HepG2 (cell line): Measurements from ENCODE around the gene BRD8. TPM values are rescaled to one million over a fixed set of nuclear protein-coding genes. Genes with fewer than 3 reads are reported as not detected.

Experiments
- ARNT ChIP-seq: fragments of 450-650 bp; IDR thresholded peaks from 2 replicates; pipeline ENCODE4 v1.6.1; 2017
- ATAD3A ChIP-seq: sonication (generic); formaldehyde crosslinking; IDR thresholded peaks from 2 replicates; pipeline ENCODE4 v1.4.0; 2020; ENCODE audit warnings: missing genetic modification reagents
- BCL3 ChIP-seq: sonication (generic); formaldehyde crosslinking; IDR thresholded peaks from 2 replicates; pipeline ENCODE4 v1.5.1; 2020; ENCODE audit warnings: mild to moderate bottlenecking, missing genetic modification reagents, moderate library complexity
- BCL6 ChIP-seq: IDR thresholded peaks from 2 replicates; pipeline ENCODE4 v1.6.1; 2016; ENCODE audit warnings: missing genetic modification reagents, missing compliant biosample characterization
- MIER2 ChIP-seq: IDR thresholded peaks from 2 replicates; pipeline ENCODE4 v1.6.1; 2016; ENCODE audit warnings: missing biosample characterization, missing genetic modification reagents
- PCBP1 ChIP-seq: fragments of 200-400 bp; formaldehyde crosslinking; IDR thresholded peaks from 2 replicates; pipeline ENCODE4 v1.6.1; 2017; ENCODE audit warnings: mild to moderate bottlenecking, low read depth, low read length, borderline replicate concordance
- SKI ChIP-seq: fragments of 450-650 bp; IDR thresholded peaks from one replicate; pipeline ENCODE4 v1.6.1; 2018; ENCODE audit warnings: mild to moderate bottlenecking; ENCODE audit not compliant: partially characterized antibody
- SKIL ChIP-seq: sonication (generic); formaldehyde crosslinking; IDR thresholded peaks from 2 replicates; pipeline ENCODE4 v1.8.0; 2022; ENCODE audit warnings: missing genetic modification reagents, mild to moderate bottlenecking, moderate library complexity, borderline replicate concordance
- TOE1 ChIP-seq: sonication (generic); formaldehyde crosslinking; IDR thresholded peaks from 2 replicates; pipeline ENCODE4 v1.4.0; 2020; ENCODE audit warnings: mild to moderate bottlenecking, missing genetic modification reagents
- ZNF234 ChIP-seq: sonication (generic); formaldehyde crosslinking; conservative IDR thresholded peaks from 2 replicates; pipeline ENCODE4 v1.5.1; 2020; ENCODE audit warnings: mild to moderate bottlenecking, missing genetic modification reagents
- ZNF256 ChIP-seq: sonication (generic); formaldehyde crosslinking; conservative IDR thresholded peaks from 2 replicates; pipeline ENCODE4 v1.4.0; 2020; ENCODE audit warnings: missing genetic modification reagents
- ZNF264 ChIP-seq: sonication (generic); formaldehyde crosslinking; IDR thresholded peaks from 2 replicates; pipeline ENCODE4 v1.4.0; 2020; ENCODE audit warnings: missing genetic modification reagents
- ZNF274 ChIP-seq: sonication (generic); formaldehyde crosslinking; IDR thresholded peaks from 2 replicates; pipeline ENCODE4 v1.5.1; 2020; ENCODE audit warnings: mild to moderate bottlenecking, missing genetic modification reagents
- ZNF281 ChIP-seq: sonication (generic); formaldehyde crosslinking; IDR thresholded peaks from 2 replicates; pipeline ENCODE4 v1.4.0; 2020; ENCODE audit warnings: missing genetic modification reagents, borderline replicate concordance
- ZNF362 ChIP-seq: sonication (generic); formaldehyde crosslinking; IDR thresholded peaks from 2 replicates; pipeline ENCODE4 v1.4.0; 2020; ENCODE audit warnings: missing genetic modification reagents, mild to moderate bottlenecking, borderline replicate concordance
- ZNF512B ChIP-seq: sonication (generic); formaldehyde crosslinking; IDR thresholded peaks from 2 replicates; pipeline ENCODE4 v1.5.1; 2020; ENCODE audit warnings: missing genetic modification reagents, mild to moderate bottlenecking, borderline replicate concordance
- ZNF547 ChIP-seq: sonication (generic); formaldehyde crosslinking; IDR thresholded peaks from 2 replicates; pipeline ENCODE4 v1.5.1; 2020; ENCODE audit warnings: mild to moderate bottlenecking, missing genetic modification reagents
- ZNF768 ChIP-seq: sonication (generic); formaldehyde crosslinking; IDR thresholded peaks from 2 replicates; pipeline ENCODE4 v1.4.0; 2020; ENCODE audit warnings: missing genetic modification reagents
- ZSCAN22 ChIP-seq: sonication (generic); formaldehyde crosslinking; IDR thresholded peaks from 2 replicates; pipeline ENCODE4 v1.4.0; 2020; ENCODE audit warnings: mild to moderate bottlenecking, missing genetic modification reagents
- polyA plus RNA-seq, 8 experiments: library from polyadenylated mRNA; depleted of rRNA in 3 of 8; stranded (reverse) in 7 of 8; unstranded in 1 of 8; fragments of >200 nt; fragmentation: Illumina TruSeq in 4 of 8; extraction: Trizol in 4 of 8; gene quantifications; 2 replicates each; pipeline versions ENCODE4 v1.2.1 to v1.2.3, GENCODE V29; 2011 to 2016; ENCODE audit warnings: low read depth in 4 of 8, missing spikeins in 1 of 8, mixed read lengths in 1 of 8; ENCODE audit not compliant: insufficient read depth in 1 of 8
- total RNA-seq, 5 experiments: library from RNA; depleted of rRNA; stranded (reverse); fragments of >200 nt; fragmentation: Illumina TruSeq; extraction: Trizol; gene quantifications; 2 replicates each; pipeline ENCODE4 v1.2.3, GENCODE V29; 2016; ENCODE audit warnings: low read depth in 1 of 5

The BRD8 gene
- total and polyA plus RNA-seq, 2 of the 13 experiments (the other 11 are each of a cell fraction or from before 2014, with no cell fraction given): 62.5 to 71.1 TPM

GRCh38 chr5:138213161-138214029 is 35.0 kb upstream of the BRD8 start, which contains the start of gene CDC23 (continued):
- TF ChIP-seq PCBP1: no peak
- TF ChIP-seq ZNF256: peak; percentile 79; the same call in 1 of the 2 replicates
- TF ChIP-seq ZNF234 (CRISPR knock-in tag): no peak
- TF ChIP-seq BCL6 (CRISPR knock-in tag): 0 out of 2 replicates have a peak, but pooled peaks have one; percentile 13
- no peak for TF ChIP-seq SKI
- TF ChIP-seq ZNF281 (CRISPR knock-in tag): no peak
- TF ChIP-seq ZNF362: no peak
- TF ChIP-seq ZNF264 (CRISPR knock-in tag): peak; percentile 43; the same call in 1 of the 2 replicates
- TF ChIP-seq TOE1: no peak
- no peak; the same call in 1 of the 2 replicates for TF ChIP-seq ZNF274
- peak; percentile 69 for TF ChIP-seq BCL3 (CRISPR knock-in tag)
- TF ChIP-seq ZSCAN22 (CRISPR knock-in tag): no peak
- TF ChIP-seq ZNF547 (CRISPR knock-in tag): peak; percentile 68; the same call in 1 of the 2 replicates
- no peak for TF ChIP-seq SKIL (CRISPR knock-in tag)
- TF ChIP-seq ARNT: no peak
- no peak for TF ChIP-seq ZNF768 (CRISPR knock-in tag)
- TF ChIP-seq MIER2: no peak
- no peak for TF ChIP-seq ZNF512B (CRISPR knock-in tag)
- no peak for TF ChIP-seq ATAD3A (CRISPR knock-in tag)
